Measurements from ENCODE around the gene ARL15. TPM values are rescaled to one million over a fixed set of nuclear protein-coding genes. Genes with fewer than 3 reads are reported as not detected.

The ARL15 gene
- polyA plus RNA-seq, 1 of the 3 experiments (the other 2 are of a cell fraction): 6.4 TPM

DNA sequence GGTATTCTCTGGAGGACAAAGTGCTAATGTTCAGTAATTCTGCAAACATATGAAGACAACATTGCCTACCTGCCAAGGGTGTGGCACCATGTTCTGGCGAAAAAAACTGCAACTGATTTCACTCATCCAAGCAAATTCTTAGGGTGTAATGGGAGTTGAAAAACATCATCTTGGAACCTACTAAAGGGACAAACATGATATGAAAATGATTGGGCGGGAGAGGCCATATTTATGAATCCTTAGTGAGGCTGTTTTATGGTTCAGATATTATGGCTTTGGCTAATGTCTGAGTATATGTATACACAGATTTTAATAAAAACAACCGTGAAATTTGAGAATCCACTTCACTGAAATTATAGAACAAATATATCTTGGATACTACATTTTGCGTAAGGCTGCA, 225.7 kb downstream of the ARL15 start:
- no peak overlapping the region for H3K4me3 ChIP-seq (ENCODE audit: low read depth in 2 of 2, low read length in 1 of 2)
- H3K27ac ChIP-seq (ENCODE audit: low read depth in 2 of 2, low read length in 1 of 2): no peak overlapping the region
- H3K36me3 ChIP-seq (replicated peaks in 1 of 2; ENCODE audit: control insufficient read depth in 1 of 2, insufficient read depth in 2 of 2, low read length in 1 of 2): no peaks in the 10 kb centered on the region
- H2AFZ ChIP-seq (ENCODE audit: low read depth): no peak overlapping the region
- H4K20me1 ChIP-seq (ENCODE audit: insufficient read depth): no peaks in the 10 kb centered on the region
- no peaks in the 10 kb centered on the region for H3K9me2 ChIP-seq
- no peaks in the 10 kb centered on the region for H3K9me3 ChIP-seq
- no peaks in the 10 kb centered on the region for H3K79me2 ChIP-seq (ENCODE audit: insufficient read depth)
- H3K4me2 ChIP-seq: no peak overlapping the region
- 82% methylated on average over 4 of the region's 4 CpGs for WGBS (ENCODE audit: low lambda C conversion rate)
- no peak for DNase-seq
- CTCF ChIA-PET: no interaction called here
- peaks cover 18% of the 10 kb centered on the region for H3F3A ChIP-seq (replicated peaks; ENCODE audit: insufficient read depth)
- H3K27me3 ChIP-seq (ENCODE audit: insufficient read depth): no peaks in the 10 kb centered on the region
- TF ChIP-seq POLR2AphosphoS5 (IDR thresholded peaks at IDR 0.05; ENCODE audit: low read depth, low read length): no peak
- H3K4me1 ChIP-seq (ENCODE audit: control insufficient read depth in 1 of 2, insufficient read depth in 2 of 2, low read depth in 1 of 2, low read length in 1 of 2): peaks cover 0 to 8% of the 10 kb centered on the region in 2 experiments; a peak in 1 of 4 replicates
- H3K9ac ChIP-seq: no peak overlapping the region
- POLR2A ChIA-PET: no interaction called here

DNA sequence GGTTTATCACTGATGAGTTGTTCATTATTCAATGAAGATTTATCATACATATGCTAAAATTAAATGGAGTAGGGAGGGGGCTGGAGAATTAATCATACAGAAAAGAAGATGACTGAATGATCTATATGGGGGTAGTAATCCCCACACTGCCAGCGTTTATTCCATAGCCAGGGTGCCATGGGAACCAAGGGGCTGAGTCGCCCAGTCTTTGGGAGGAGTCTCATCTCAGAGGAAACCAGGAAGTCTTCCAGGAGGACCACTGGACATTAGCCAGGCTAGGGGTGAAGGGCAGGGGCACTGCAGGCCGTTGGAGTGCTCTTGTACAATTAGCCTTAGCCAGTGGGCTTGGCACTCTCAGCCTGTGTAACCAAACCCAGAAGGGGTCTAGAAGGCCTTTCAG, 226.5 kb downstream of the ARL15 start:
- TF ChIP-seq, protein P1, sequence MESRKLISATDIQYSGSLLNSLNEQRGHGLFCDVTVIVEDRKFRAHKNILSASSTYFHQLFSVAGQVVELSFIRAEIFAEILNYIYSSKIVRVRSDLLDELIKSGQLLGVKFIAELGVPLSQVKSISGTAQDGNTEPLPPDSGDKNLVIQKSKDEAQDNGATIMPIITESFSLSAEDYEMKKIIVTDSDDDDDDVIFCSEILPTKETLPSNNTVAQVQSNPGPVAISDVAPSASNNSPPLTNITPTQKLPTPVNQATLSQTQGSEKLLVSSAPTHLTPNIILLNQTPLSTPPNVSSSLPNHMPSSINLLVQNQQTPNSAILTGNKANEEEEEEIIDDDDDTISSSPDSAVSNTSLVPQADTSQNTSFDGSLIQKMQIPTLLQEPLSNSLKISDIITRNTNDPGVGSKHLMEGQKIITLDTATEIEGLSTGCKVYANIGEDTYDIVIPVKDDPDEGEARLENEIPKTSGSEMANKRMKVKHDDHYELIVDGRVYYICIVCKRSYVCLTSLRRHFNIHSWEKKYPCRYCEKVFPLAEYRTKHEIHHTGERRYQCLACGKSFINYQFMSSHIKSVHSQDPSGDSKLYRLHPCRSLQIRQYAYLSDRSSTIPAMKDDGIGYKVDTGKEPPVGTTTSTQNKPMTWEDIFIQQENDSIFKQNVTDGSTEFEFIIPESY (IDR thresholded peaks at IDR 0.05; ENCODE audit: borderline replicate concordance, low read depth): no peak
- peak; percentile 40; the same call in 1 of the 2 replicates for TF ChIP-seq ELF1 (IDR thresholded peaks at IDR 0.05)
- no peak for TF ChIP-seq TEAD4 (IDR thresholded peaks at IDR 0.05; ENCODE audit: borderline replicate concordance, insufficient read depth)
- TF ChIP-seq NRF1 (IDR thresholded peaks at IDR 0.05; ENCODE audit: low read depth, low read length): no peak
- no peak for TF ChIP-seq RXRA (IDR thresholded peaks at IDR 0.05; ENCODE audit: borderline replicate concordance, low read depth)
- TF ChIP-seq SIN3A (IDR thresholded peaks at IDR 0.05; ENCODE audit: borderline replicate concordance, low read depth, low read length): no peak
- no peak for TF ChIP-seq MEF2A (IDR thresholded peaks at IDR 0.05; ENCODE audit: borderline replicate concordance, low read depth)
- TF ChIP-seq MXI1 (IDR thresholded peaks at IDR 0.05; ENCODE audit: low read depth, low read length): no peak
- no peak for DNase-seq
- ChIA-PET CTCF (no interaction called here), POLR2A (no interaction called here)
- no peaks in the 10 kb centered on the region for H3K27me3 ChIP-seq (ENCODE audit: insufficient read depth)
- H3K9ac ChIP-seq: no peak overlapping the region
- 0 out of 4 replicates have a peak overlapping the region, but pooled peaks of 1 of the 2 experiments have one; percentile 21 for H3K27ac ChIP-seq (ENCODE audit: low read depth in 2 of 2, low read length in 1 of 2)
- peaks cover 21% of the 10 kb centered on the region for H3F3A ChIP-seq (replicated peaks; ENCODE audit: insufficient read depth)
- H3K9me3 ChIP-seq: no peaks in the 10 kb centered on the region
- no peak overlapping the region for H2AFZ ChIP-seq (ENCODE audit: low read depth)
- no peaks in the 10 kb centered on the region for H3K9me2 ChIP-seq
- no peaks in the 10 kb centered on the region for H4K20me1 ChIP-seq (ENCODE audit: insufficient read depth)
- H3K4me2 ChIP-seq: no peak overlapping the region
- no peaks in the 10 kb centered on the region for H3K79me2 ChIP-seq (ENCODE audit: insufficient read depth)
- peaks cover 0 to 8% of the 10 kb centered on the region in 2 experiments; a peak in 1 of 4 replicates for H3K4me1 ChIP-seq (ENCODE audit: control insufficient read depth in 1 of 2, insufficient read depth in 2 of 2, low read depth in 1 of 2, low read length in 1 of 2)
- no peaks in the 10 kb centered on the region for H3K36me3 ChIP-seq (replicated peaks in 1 of 2; ENCODE audit: control insufficient read depth in 1 of 2, insufficient read depth in 2 of 2, low read length in 1 of 2)
- WGBS (ENCODE audit: low lambda C conversion rate): 49% methylated on average over 3 of the region's 3 CpGs
- no peak overlapping the region for H3K4me3 ChIP-seq (ENCODE audit: low read depth in 2 of 2, low read length in 1 of 2)

DNA sequence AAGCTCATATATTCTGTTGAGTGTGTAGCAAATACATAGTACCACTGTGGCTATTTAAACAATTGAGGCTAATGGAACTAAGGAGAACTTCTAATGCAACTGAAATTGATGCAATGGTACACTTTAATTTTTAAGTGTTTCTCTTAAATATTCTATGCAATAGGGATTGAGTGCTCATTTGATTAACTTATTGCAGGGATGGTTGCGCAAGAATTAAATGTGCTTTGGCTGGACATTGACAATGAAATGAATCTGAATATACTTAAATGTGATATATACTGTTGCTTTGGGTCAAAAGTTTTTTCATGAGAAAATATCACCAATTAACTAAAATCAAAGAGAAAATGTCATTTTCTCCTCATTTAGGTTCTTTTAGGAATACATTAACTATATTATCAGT, 227.1 kb downstream of the ARL15 start:
- Histone ChIP-seq H3K36me3 (replicated peaks in 1 of 2; ENCODE audit: control insufficient read depth in 1 of 2, insufficient read depth in 2 of 2, low read length in 1 of 2) (no peaks in the 10 kb centered on the region), H3K9me3 (no peaks in the 10 kb centered on the region), H2AFZ (ENCODE audit: low read depth) (no peak overlapping the region), H4K20me1 (ENCODE audit: insufficient read depth) (no peaks in the 10 kb centered on the region), H3K4me3 (ENCODE audit: low read depth in 2 of 2, low read length in 1 of 2) (no peak overlapping the region), H3K9ac (no peak overlapping the region), H3K27ac (ENCODE audit: low read depth in 2 of 2, low read length in 1 of 2) (no peak overlapping the region), H3K27me3 (ENCODE audit: insufficient read depth) (no peaks in the 10 kb centered on the region), H3F3A (replicated peaks; ENCODE audit: insufficient read depth) (peaks cover 21% of the 10 kb centered on the region), H3K9me2 (no peaks in the 10 kb centered on the region), H3K4me2 (no peak overlapping the region), H3K4me1 (ENCODE audit: control insufficient read depth in 1 of 2, insufficient read depth in 2 of 2, low read depth in 1 of 2, low read length in 1 of 2) (peaks cover 0 to 6% of the 10 kb centered on the region in 2 experiments; a peak in 1 of 4 replicates), H3K79me2 (ENCODE audit: insufficient read depth) (no peaks in the 10 kb centered on the region)
- DNase-seq: no peak
- ChIA-PET CTCF (no interaction called here), POLR2A (no interaction called here)
- 97% methylated on average over 1 of the region's 1 CpG for WGBS (ENCODE audit: low lambda C conversion rate)
- TF ChIP-seq, protein P2, sequence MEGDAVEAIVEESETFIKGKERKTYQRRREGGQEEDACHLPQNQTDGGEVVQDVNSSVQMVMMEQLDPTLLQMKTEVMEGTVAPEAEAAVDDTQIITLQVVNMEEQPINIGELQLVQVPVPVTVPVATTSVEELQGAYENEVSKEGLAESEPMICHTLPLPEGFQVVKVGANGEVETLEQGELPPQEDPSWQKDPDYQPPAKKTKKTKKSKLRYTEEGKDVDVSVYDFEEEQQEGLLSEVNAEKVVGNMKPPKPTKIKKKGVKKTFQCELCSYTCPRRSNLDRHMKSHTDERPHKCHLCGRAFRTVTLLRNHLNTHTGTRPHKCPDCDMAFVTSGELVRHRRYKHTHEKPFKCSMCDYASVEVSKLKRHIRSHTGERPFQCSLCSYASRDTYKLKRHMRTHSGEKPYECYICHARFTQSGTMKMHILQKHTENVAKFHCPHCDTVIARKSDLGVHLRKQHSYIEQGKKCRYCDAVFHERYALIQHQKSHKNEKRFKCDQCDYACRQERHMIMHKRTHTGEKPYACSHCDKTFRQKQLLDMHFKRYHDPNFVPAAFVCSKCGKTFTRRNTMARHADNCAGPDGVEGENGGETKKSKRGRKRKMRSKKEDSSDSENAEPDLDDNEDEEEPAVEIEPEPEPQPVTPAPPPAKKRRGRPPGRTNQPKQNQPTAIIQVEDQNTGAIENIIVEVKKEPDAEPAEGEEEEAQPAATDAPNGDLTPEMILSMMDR (IDR thresholded peaks at IDR 0.05): no peak
- TF ChIP-seq GATA2 (CRISPR knock-in tag; IDR thresholded peaks at IDR 0.05): no peak
- TF ChIP-seq NFIC (IDR thresholded peaks at IDR 0.05; ENCODE audit: borderline replicate concordance): no peak
- TF ChIP-seq, protein P3, sequence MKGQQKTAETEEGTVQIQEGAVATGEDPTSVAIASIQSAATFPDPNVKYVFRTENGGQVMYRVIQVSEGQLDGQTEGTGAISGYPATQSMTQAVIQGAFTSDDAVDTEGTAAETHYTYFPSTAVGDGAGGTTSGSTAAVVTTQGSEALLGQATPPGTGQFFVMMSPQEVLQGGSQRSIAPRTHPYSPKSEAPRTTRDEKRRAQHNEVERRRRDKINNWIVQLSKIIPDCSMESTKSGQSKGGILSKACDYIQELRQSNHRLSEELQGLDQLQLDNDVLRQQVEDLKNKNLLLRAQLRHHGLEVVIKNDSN (IDR thresholded peaks at IDR 0.05; ENCODE audit: borderline replicate concordance, low read depth): no peak
- no peak for TF ChIP-seq POLR2AphosphoS5 (IDR thresholded peaks at IDR 0.05; ENCODE audit: low read depth, low read length)
- TF ChIP-seq, protein P4, sequence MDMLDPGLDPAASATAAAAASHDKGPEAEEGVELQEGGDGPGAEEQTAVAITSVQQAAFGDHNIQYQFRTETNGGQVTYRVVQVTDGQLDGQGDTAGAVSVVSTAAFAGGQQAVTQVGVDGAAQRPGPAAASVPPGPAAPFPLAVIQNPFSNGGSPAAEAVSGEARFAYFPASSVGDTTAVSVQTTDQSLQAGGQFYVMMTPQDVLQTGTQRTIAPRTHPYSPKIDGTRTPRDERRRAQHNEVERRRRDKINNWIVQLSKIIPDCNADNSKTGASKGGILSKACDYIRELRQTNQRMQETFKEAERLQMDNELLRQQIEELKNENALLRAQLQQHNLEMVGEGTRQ (IDR thresholded peaks at IDR 0.05; ENCODE audit: borderline replicate concordance, low read depth, low read length): no peak
- TF ChIP-seq FOSL2 (IDR thresholded peaks at IDR 0.05; ENCODE audit: borderline replicate concordance, low read depth): no peak

Data from SK-N-SH (cell line).